CD14-positive monocyte (primary cell): ENCODE measurements around the gene ANKRD33. TPM values are rescaled to one million over a fixed set of nuclear protein-coding genes. Genes with fewer than 3 reads are reported as not detected.

Source experiments
- DNase-seq, 3 donors: peaks; one replicate each; pipeline ENCODE4 v3.0.0-alpha.2; 2011 to 2022
- H2AFZ ChIP-seq: 2 replicates; pipeline ENCODE4 v1.6.0; 2012; ENCODE audit warnings: mild to moderate bottlenecking, low read depth, low read length, inconsistent platforms; ENCODE audit not compliant: insufficient read depth, poor library complexity, severe bottlenecking
- H3K27ac ChIP-seq, 2 donors: 1 replicate in 1 of 2; 2 replicates in 1 of 2; pipeline ENCODE4 v1.5.1; 2012 to 2013; ENCODE audit warnings: low read length in 2 of 2, control low read depth in 1 of 2, inconsistent platforms in 1 of 2, low read depth in 1 of 2, mild to moderate bottlenecking in 1 of 2
- H3K27me3 ChIP-seq, 2 donors: one replicate each; pipeline versions ENCODE4 v1.6.0 to v1.6.1; 2011 to 2013; ENCODE audit warnings: low read length in 2 of 2; ENCODE audit not compliant: control insufficient read depth in 2 of 2, insufficient read depth in 2 of 2
- H3K36me3 ChIP-seq, 2 donors: replicated peaks in 1 of 2; 1 replicate in 1 of 2; 2 replicates in 1 of 2; pipeline versions ENCODE4 v1.5.1 to v1.6.1; 2012 to 2013; ENCODE audit warnings: low read length in 2 of 2, control low read depth in 1 of 2, inconsistent platforms in 1 of 2, mild to moderate bottlenecking in 1 of 2; ENCODE audit not compliant: insufficient read depth in 2 of 2, control insufficient read depth in 1 of 2
- H3K4me1 ChIP-seq, 2 donors: 1 replicate in 1 of 2; 2 replicates in 1 of 2; pipeline versions ENCODE4 v1.5.1 to v1.6.1; 2012 to 2013; ENCODE audit warnings: low read length in 2 of 2, control low read depth in 1 of 2, inconsistent platforms in 1 of 2, mild to moderate bottlenecking in 1 of 2, moderate library complexity in 1 of 2; ENCODE audit not compliant: insufficient read depth in 2 of 2, control insufficient read depth in 1 of 2
- H3K4me2 ChIP-seq: replicated peaks from 2 replicates; pipeline ENCODE3; 2012; ENCODE audit warnings: low read length, moderate library complexity, mild to moderate bottlenecking; ENCODE audit not compliant: poor library complexity, severe bottlenecking; ENCODE audit errors: extremely low read depth
- H3K4me3 ChIP-seq, 3 experiments: fragments of 200-600 bp in 1 of 3; sonication (generic) in 1 of 3; replicated peaks in 1 of 3; 1 replicate in 2 of 3; 2 replicates in 1 of 3; pipeline ENCODE4 v1.5.1; 2011 to 2013; ENCODE audit warnings: low read length in 3 of 3, mild to moderate bottlenecking in 3 of 3, control low read depth in 2 of 3, low read depth in 2 of 3, inconsistent platforms in 1 of 3, moderate library complexity in 1 of 3
- H3K79me2 ChIP-seq: 2 replicates; pipeline ENCODE4 v1.6.0; 2012; ENCODE audit warnings: mild to moderate bottlenecking, control low read depth, inconsistent platforms, low read length, moderate library complexity; ENCODE audit not compliant: insufficient read depth
- H3K9ac ChIP-seq: 2 replicates; pipeline ENCODE4 v1.6.0; 2017; ENCODE audit warnings: low read length, mild to moderate bottlenecking; ENCODE audit not compliant: insufficient read depth, poor library complexity, severe bottlenecking
- H3K9me3 ChIP-seq, 2 donors: replicated peaks in 1 of 2; 1 replicate in 1 of 2; 2 replicates in 1 of 2; pipeline versions ENCODE4 v1.5.1 to v1.6.1; 2012 to 2013; ENCODE audit warnings: low read length in 2 of 2, control low read depth in 1 of 2; ENCODE audit not compliant: control insufficient read depth in 1 of 2, insufficient read depth in 1 of 2
- H4K20me1 ChIP-seq: 2 replicates; pipeline ENCODE4 v1.6.0; 2012; ENCODE audit warnings: mild to moderate bottlenecking, low read length, control low read depth, moderate library complexity; ENCODE audit not compliant: insufficient read depth
- H3K27ac Mint-ChIP-seq, 7 donors: one replicate each; pipeline ENCODE4 v1.8.0; 2020; ENCODE audit warnings: mild to moderate bottlenecking in 7 of 7, mixed read lengths in 7 of 7, moderate library complexity in 6 of 7, inconsistent platforms in 2 of 7
- H3K27me3 Mint-ChIP-seq, 3 donors: one replicate each; pipeline ENCODE4 v1.8.0; 2021 to 2022; ENCODE audit warnings: low read depth in 3 of 3, mild to moderate bottlenecking in 3 of 3, mixed read lengths in 3 of 3, moderate library complexity in 3 of 3, inconsistent platforms in 1 of 3
- H3K36me3 Mint-ChIP-seq, 2 donors: one replicate each; pipeline ENCODE4 v1.8.0; 2020; ENCODE audit warnings: mixed read lengths in 2 of 2, inconsistent platforms in 1 of 2, mild to moderate bottlenecking in 1 of 2
- H3K4me1 Mint-ChIP-seq: one replicate; pipeline ENCODE4 v1.8.0; 2020; ENCODE audit warnings: mild to moderate bottlenecking, mixed read lengths
- H3K4me3 Mint-ChIP-seq, 2 donors: one replicate each; pipeline ENCODE4 v1.8.0; 2020; ENCODE audit warnings: mild to moderate bottlenecking in 2 of 2, mixed read lengths in 2 of 2, moderate library complexity in 1 of 2
- H3K9me3 Mint-ChIP-seq, 7 donors: one replicate each; pipeline ENCODE4 v1.8.0; 2020 to 2022; ENCODE audit warnings: mixed read lengths in 7 of 7, mild to moderate bottlenecking in 6 of 7, moderate library complexity in 6 of 7, inconsistent platforms in 2 of 7
- CTCF ChIP-seq: fragments of 200-600 bp; IDR thresholded peaks from one replicate; pipeline ENCODE4 v1.8.0; 2022; ENCODE audit warnings: antibody characterized with exemption, mild to moderate bottlenecking
- WGBS: methylation state at CpG from one replicate; pipeline ENCODE4 v1.1.5; 2013; ENCODE audit warnings: missing lambda C conversion rate; ENCODE audit not compliant: insufficient coverage; 5-methylcytosine and 5-hydroxymethylcytosine counted together
- intact Hi-C, 2 donors: fragments of 100-400 bp; cut with micrococcal nuclease; formaldehyde crosslinking; loops; one replicate each; pipeline versions ENCODE4 v1.15.0 to v1.15.1; 2023
- polyA plus RNA-seq, 3 donors: library from polyadenylated mRNA; depleted of rRNA in 1 of 3; unstranded in 2 of 3; stranded (reverse) in 1 of 3; fragments of 300-500 nt in 2 of 3; fragments of >200 nt in 1 of 3; fragmentation: Illumina TruSeq in 2 of 3; gene quantifications; 1 replicate in 2 of 3; 2 replicates in 1 of 3; pipeline ENCODE4 v1.2.3, GENCODE V29; 2012 to 2021

Gene ANKRD33
- polyA plus RNA-seq, 3 donors: 0.07 TPM; not detected in 2

GRCh38 chr12:51901881-51902280 lies 14.0 kb downstream of the ANKRD33 start:
- no peak overlapping the region for H3K9ac ChIP-seq
- Mint-ChIP-seq H3K9me3 (peaks cover 0 to 1% (median 0%) of the 10 kb centered on the region in 7 donors), H3K4me1 (peaks cover 24% of the 10 kb centered on the region), H3K27ac (no peak overlapping the region), H3K4me3 (no peak overlapping the region), H3K36me3 (peaks cover 0 to 4% of the 10 kb centered on the region in 2 donors), H3K27me3 (peaks cover 7 to 15% (median 10%) of the 10 kb centered on the region in 3 donors)
- H3K27me3 ChIP-seq: peaks cover 0 to 7% of the 10 kb centered on the region in 2 donors
- H2AFZ ChIP-seq: no peak overlapping the region
- no peak overlapping the region for H3K4me3 ChIP-seq
- no peak for DNase-seq
- 99% methylated on average over 10 of the region's 11 CpGs for WGBS
- no peaks in the 10 kb centered on the region for H3K79me2 ChIP-seq
- no peak overlapping the region for H3K4me2 ChIP-seq
- intact Hi-C loops: no loop called here
- H3K27ac ChIP-seq: no peak overlapping the region
- H4K20me1 ChIP-seq: no peaks in the 10 kb centered on the region
- H3K9me3 ChIP-seq: no peaks in the 10 kb centered on the region
- peaks cover 18 to 21% of the 10 kb centered on the region in 2 donors for H3K4me1 ChIP-seq
- no peaks in the 10 kb centered on the region for H3K36me3 ChIP-seq
- no peak for TF ChIP-seq CTCF

GRCh38 chr12:51904951-51905470 lies 17.1 kb downstream of the ANKRD33 start:
- Mint-ChIP-seq H3K27ac (peak overlapping the region in 3 of 7 donors; percentile 5 to 53 (median 42)), H3K27me3 (peaks cover 19 to 27% (median 26%) of the 10 kb centered on the region in 3 donors), H3K36me3 (peaks cover 6 to 16% of the 10 kb centered on the region in 2 donors), H3K9me3 (peaks cover 0 to 8% (median 0%) of the 10 kb centered on the region in 7 donors), H3K4me1 (peaks cover 29% of the 10 kb centered on the region), H3K4me3 (no peak overlapping the region)
- Histone ChIP-seq H3K4me3 (no peak overlapping the region), H3K36me3 (no peaks in the 10 kb centered on the region), H2AFZ (no peak overlapping the region), H3K27me3 (peaks cover 10 to 22% of the 10 kb centered on the region in 2 donors), H4K20me1 (no peaks in the 10 kb centered on the region), H3K79me2 (no peaks in the 10 kb centered on the region), H3K4me1 (peaks cover 23 to 31% of the 10 kb centered on the region in 2 donors), H3K27ac (no peak overlapping the region), H3K9ac (no peak overlapping the region), H3K4me2 (no peak overlapping the region), H3K9me3 (no peaks in the 10 kb centered on the region)
- DNase-seq: no peak
- no peak for TF ChIP-seq CTCF
- intact Hi-C loops: loop anchor here in 1 of 2 donors (2.0 kb wide), 1 partner anchor 34 kb away; no protein-coding TSS in a partner anchor
